ENCODE data around the gene ITPA.

GRCh38 chr20:3250091-3250504 is 40.8 kb downstream of the ITPA start:
- peak in 1 of 5 experiments; percentile 6 for TF ChIP-seq CTCF (IDR thresholded peaks at IDR 0.05)
- TF ChIP-seq POLR2AphosphoS5 (IDR thresholded peaks at IDR 0.05) = no peak
- TF ChIP-seq EP300 (IDR thresholded peaks at IDR 0.05; ENCODE audit: low read depth) = no peak
- no peak for TF ChIP-seq POLR2A (IDR thresholded peaks at IDR 0.05)
